HG03025 (cell line): ENCODE results near the gene FAM53B.

Experiments used
- ATAC-seq: cut with Tn5 transposase; IDR thresholded peaks from one replicate; pipeline ENCODE4 v1.9.1; 2021; ENCODE audit warnings: mild to moderate bottlenecking, moderate library complexity; ENCODE audit not compliant: unreplicated experiment, low FRiP score

The FAM53B gene

DNA sequence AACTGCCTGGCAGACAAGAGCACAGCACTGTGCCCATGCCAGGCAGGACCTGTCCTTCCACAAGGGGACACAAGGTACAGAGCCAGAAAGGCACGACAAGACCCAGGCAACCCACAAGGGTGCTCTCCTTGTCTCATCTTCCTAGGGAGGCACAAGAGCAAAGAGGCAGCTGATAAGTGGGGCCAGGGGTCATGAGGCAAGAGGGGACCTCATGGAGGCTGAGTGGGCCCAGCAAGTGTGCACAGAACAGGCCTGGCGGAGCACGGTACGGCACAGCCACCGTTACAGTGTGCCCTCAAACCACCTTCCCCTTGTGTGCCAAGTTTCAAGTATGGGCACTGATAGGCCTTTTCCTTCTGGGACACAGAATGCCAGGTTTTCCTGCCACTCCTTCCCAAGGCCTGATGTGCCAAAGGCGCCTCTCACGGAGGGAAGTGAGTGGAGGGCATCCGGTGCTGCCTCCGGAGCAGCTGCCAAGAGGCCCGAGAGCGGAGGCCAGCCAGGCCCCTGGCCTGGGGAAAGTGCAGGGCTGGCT is 75.6 kb downstream of the FAM53B start:
- ATAC-seq = no peak

DNA sequence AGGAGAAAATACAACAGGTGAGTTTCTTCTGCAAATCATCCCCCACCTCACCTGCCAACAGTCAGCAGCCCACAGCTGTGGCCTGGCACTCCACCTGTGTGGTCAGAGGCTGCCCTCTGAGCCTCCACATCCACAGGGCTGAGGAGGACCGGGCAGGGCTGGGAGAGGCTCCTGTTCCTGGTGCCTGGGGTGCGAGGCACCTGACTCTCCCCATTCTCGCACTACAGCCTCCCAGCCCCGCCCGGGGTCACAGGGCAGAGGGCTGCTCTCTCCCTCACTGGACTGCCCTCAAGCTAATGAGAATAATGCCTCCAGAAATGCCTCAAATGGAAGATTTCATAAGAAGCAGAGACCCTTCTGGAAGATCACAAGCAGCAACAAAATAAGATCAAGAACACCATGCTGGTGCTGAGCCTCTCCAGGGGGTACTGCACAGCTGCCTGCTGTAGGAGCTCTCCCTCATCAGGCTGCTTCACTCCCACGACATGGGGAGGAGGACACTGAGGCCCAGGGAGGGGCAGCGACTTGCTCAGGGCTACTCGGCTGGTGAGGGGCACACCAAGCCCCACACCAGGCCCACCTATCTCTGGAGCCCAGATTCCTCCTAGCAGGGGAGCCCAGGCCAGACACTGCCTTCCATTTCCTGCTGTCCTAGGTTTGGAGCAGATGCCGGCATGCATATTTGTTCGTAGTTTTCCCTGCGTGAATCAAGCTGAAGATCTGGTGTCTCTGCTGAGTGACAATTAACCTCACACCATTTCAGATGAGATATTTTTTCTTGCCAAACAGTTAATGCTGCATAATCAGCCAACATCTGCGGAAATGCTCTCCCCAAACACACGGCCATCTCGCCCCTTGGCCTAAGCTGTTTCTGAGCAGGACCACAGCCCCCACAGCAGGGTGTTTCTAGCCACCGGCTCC is 76.5 kb downstream of the FAM53B start:
- no peak for ATAC-seq

DNA sequence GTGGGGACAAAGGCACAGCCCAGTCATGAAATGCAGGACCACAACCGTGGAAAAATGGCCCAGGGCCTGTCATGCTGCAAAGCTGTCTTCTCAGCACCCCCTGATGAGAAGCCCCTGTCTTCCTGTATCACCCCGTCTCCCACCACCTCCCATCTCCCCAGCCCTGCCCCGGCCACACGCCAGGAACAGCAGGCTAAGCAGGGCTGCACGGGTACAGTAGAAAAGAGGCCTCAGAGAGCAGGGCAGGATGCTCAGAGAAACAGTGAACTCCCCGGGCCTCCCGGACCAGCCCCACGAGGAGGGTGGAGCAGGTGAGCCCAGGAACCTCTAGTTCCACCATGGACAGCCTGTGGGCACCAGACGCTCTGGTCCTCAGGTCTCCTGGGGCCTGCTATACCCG is 77.7 kb downstream of the FAM53B start:
- ATAC-seq = no peak

DNA sequence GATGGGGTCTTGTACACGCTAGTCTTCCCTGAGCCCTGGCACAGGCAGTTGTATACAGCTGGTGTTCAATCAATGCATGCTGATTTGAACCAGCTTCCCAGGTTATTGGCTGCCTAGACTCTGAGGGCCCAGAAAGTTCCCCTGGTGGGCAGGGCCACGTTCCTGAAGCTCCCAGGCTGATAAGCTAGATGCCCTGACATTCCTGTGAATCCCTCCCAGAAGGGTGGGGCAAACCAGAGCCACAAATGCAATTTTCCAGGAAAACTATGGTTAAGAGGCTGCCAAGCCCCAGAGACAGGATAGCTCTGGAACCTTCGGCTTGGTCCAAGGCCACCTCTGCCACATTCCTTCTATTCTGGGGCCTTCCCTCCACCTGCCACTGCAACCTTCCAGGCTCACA is 78.2 kb downstream of the FAM53B start:
- no peak for ATAC-seq

DNA sequence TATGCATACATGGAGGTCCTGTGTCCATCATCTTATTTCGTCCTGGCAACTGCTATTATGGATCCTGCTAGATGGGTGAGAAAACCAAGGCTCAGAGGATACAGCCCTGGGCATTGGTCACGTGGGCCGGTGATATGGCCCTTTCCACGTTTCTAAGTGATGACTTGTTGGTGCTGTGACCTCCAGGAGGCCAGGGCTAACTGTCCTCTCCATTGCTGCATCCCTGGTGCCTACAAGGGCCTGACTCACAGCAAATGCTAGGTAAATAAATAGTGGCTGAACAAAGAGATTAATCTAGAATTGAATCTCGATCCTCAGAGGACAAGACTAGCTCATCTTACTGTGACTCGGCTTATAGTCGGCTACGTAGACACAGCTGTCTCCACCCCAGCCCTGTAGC is 78.6 kb downstream of the FAM53B start:
- no peak for ATAC-seq

DNA sequence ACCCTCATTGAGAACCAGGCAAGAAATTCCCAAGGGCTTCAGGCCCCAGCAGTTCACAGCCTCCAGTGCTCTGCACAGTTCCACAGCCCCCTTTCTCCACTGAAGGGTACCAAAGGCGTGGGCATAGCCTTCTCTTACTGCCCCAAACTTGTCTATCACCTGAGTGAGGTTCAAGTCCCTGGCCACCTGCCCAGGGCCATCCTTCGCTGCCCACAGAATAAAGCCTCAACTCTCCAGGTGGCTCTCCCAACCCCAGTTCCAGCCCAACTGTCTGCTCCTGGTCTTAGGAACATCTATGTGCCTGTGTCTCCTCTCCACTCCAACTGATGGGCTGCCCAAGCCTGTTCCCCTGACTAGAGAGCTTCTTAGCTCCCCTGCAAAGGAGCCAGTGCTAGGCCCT is 79.1 kb downstream of the FAM53B start:
- ATAC-seq = no peak

DNA sequence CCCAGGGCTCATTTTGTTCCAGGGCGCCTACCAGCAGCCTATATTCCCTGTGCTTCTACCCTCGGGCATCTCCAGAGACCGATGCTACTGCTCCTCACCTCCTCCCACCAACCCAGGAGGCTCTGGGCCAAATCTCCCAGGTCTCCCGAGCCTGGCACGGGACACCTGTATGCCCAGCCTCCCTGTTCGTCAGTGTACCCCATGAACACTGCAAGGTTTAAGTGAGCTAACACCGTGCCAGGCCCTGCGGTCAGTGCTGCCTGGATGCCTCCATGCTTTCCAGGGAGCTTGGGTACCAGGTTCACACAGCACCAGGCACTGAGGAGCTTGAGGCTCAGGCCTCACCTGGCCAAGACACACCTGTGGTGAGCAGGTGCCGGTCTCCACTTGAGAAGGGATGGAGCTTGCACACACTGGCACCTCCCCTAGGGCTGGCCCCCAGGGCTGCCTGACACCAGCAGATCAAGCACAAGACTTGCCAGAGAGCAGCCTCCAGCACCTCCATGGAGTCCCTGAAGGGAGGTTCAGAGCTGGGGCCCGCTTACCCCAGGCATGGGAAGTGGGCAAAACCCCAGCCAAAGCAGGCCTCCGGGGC is 80.3 kb downstream of the FAM53B start:
- ATAC-seq = no peak

DNA sequence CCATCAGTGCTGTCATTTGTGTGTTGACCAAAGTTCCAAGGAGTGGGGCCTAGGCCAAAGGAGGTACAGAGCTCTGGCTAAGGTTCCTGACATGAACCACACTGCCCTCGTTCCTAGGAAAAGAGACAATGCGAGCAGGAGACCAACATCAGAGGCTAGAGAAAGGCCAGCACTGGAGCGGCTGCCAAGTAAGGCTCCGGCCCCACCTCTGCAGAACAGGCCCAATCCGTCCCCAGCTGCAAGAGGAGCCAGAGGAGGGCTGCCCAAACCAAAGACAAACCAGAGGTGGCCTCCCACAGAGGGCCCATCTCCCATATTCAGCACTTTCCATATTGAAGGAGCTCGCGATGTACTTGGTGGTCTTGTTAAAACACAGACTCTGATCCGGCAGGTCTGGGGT is 81.0 kb downstream of the FAM53B start:
- no peak for ATAC-seq

DNA sequence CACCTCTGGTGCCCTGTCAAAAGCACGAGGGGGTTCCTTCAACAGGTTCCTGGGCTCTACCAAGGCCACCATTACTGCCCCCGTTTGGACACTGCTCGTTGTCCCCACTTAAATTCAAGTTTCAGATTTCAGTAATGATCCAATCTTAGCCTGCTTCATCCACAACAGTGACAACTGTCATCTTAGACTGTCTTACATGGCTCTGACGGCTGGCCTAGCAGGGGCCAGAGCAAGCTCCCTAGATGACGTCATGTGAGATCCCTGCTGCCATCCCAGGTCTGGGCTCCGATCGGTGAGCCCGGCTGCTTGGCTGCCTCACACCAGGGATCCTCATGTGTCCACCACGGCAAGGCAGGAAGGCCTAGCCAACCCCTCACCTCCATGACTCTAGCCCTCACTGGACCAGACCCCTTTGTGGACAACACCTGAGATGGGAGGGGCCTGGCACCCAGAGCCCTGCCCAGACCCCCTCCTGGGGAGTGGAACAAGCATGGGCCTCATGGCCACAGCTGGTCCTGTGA is 82.5 kb downstream of the FAM53B start:
- no peak for ATAC-seq

DNA sequence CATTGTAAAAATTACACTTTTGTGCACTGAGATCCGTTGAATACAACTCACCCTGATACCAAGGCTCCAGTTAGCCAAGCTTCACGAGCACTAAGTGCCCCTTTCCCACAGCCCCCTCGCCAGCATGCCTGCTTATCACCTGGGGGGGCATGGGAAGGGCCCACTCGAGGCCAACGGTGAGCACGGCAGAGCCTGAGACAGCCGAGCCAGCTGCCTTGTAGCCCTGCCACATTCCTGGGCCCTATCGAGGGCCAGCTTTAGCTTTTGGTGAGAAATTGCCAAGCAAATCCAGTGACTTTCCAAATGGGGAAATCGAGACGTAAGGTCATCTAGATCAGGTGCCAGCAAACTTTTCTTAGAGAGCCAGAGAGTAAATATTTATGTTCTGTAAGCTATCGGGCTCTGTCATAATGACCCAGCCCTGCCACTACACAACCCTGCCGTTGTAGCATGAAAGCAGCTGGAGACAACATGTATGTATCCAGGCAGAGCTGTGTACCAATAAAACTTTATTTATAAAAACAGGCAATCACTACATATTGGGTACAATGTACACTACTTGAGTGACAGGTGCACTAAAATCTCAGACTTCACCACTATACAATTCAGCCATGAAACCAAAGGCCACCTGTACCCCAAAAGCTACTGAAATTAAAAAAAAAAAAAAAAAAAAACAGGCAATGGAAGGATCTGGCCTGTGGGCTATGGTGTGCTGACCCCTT is 83.6 kb downstream of the FAM53B start:
- no peak for ATAC-seq

DNA sequence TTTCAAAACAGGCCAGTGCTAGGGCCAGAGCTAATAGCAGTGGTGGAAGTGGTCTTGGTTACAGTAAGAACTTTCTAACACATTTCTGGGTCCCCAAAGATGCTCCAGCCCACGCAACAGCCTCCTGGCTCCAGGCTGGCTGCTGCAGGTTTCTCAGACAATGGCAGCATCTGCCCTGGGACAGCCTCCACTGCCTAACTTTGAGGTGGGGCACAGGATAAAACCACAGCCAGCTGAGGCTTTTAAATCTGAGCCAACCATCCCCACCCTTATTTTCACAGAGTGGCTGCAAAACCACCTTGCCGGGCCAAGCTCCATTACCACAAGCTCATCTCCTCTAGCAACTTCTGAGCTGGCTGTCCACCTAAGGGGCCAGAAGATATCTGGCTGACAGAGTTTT is 84.8 kb downstream of the FAM53B start:
- no peak for ATAC-seq

DNA sequence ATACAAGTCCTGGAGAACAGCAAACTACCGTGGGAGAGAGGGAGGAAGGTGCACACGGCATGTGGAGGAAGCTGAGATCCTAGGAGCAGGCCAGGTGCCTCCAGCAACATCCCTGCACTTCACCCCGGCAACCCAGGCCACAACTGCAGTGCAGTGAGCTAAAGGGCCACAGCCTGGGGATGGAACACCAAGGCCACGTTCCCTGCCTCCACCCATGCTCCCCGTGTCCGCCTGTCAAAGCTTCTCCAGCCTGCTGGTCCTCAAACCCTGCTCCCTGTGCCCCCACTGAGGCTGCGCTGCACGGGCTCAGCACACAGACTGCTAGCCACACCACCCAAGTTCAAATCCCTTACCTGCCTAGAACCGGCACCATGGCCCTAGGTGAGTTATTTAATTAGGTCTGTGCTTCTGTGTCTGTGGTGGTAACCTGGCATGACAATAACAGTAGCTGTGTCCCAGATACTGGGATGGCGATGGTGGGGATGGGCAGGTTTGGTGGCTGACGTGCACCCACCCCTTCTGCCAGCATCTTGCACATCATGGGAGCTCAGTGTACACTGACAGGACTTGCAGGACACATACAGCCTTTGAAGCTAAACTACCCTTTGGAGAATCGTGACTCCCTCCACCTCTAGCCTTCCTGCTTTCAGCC is 85.5 kb downstream of the FAM53B start:
- ATAC-seq = no peak

DNA sequence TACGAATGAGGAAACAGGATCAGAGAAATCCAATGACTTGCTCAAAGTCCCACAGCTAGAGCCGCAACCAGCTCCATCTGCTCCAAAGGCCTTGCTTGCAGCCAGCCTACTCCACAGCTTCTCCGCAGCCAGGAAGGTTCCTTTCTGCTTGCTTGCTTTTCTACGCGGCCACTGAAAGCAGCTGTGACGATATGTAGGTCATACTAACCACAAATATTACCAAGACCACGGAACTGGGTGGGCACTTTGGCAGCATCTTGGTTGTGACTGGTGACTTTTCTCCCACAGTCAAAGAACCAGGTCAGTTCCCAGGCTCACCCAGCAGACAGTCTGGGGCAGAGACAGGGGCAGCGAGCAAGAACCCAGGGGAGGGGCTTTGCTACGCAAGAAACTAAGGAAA is 86.4 kb downstream of the FAM53B start:
- no peak for ATAC-seq

DNA sequence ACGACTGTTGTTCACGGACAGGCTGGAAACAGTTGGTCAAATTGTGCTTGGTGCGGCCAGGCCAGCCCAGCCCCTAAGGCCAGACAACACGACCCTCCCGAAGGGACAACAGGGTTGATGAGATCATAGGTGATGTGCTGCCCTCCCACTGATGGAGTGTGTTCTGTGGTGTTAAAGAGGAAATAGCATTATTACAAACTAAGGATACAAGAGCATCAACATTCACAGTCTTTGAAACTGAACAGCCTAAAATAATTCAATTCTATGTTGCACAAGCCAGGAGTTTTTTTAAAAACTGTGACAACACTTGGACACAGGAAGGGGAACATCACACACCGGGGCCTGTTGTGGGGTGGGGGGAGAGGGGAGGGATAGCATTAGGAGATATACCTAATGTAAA is 87.6 kb downstream of the FAM53B start:
- no peak for ATAC-seq

DNA sequence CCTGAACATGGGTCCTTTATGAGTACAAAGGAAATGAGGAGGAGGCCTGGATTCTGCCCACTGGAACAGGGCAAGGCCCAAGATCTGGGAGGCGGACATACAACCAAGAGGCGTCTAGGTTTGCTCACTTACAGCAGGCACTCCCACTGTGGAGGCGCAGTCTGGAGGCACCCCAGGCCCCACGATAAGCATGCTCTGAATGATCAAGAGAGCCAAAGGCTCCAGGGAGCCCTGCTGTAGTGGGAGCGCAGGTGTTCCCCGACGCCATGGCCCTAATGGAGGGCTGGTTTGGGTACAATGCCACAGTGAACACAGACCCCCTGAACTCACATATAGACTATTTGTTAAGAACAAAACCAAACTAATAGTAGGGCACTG is 88.1 kb downstream of the FAM53B start:
- ATAC-seq = no peak

DNA sequence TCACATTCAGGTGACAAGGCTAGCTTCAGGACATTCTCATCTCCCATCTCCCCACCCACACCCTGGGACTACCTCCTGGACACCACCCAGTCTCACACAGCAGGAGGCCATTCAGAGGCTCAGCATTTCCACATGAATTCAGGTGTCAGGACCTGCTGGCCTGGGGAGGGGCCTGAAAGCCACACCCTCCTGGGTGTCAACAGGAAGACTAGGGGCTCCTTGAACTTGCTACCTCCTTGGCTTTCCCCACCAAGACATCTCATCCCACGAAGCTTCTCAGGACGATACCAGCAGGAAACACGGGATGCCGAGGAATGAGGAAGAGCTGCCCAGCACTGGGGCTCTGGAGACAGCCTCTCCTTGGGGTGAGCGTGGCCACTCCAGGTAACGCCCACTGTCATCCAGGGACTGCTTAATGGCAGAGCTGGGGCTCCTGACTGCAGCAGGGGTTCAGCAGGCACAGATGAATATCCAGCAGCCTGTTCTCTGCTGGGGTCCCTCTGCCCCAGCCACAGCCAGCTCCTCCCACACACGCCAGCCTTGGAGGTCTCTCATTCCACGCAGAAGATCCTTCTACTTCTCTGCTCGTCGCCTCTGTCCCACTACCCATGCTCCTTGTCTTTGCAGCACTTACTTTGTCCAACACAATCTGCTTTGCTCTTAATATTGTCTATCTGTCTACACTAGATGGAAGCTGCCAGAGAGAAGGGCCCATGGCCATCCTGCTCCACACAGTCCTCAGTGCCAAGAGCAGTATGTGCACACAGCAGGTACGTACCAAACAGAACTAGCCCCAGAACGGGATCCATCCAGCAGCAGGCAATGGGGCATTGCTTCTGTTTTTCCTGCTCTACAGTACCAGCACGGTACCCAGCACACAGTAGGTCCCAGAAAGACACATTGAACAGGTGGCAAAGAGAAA is 88.7 kb downstream of the FAM53B start:
- ATAC-seq = no peak

DNA sequence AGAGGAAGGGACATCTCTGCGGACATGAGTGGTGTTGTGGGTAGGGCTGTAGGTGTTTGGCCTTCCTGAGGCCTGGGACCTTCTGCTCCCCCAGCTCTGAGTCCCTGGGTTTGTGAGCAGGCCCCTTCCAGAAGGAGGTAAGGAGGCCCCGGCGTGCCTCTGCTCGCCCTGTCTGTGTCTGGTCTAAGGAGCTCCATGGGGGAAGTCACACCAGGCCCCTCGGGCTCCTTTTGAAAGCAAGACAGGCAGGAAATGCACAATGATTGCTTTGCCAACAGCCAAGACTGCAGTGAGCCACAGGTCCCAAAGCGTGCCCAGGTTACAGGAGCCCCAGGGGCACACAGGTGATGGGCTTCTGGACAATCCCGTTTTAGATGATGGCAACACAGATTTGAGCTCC is 89.5 kb downstream of the FAM53B start:
- no peak for ATAC-seq

DNA sequence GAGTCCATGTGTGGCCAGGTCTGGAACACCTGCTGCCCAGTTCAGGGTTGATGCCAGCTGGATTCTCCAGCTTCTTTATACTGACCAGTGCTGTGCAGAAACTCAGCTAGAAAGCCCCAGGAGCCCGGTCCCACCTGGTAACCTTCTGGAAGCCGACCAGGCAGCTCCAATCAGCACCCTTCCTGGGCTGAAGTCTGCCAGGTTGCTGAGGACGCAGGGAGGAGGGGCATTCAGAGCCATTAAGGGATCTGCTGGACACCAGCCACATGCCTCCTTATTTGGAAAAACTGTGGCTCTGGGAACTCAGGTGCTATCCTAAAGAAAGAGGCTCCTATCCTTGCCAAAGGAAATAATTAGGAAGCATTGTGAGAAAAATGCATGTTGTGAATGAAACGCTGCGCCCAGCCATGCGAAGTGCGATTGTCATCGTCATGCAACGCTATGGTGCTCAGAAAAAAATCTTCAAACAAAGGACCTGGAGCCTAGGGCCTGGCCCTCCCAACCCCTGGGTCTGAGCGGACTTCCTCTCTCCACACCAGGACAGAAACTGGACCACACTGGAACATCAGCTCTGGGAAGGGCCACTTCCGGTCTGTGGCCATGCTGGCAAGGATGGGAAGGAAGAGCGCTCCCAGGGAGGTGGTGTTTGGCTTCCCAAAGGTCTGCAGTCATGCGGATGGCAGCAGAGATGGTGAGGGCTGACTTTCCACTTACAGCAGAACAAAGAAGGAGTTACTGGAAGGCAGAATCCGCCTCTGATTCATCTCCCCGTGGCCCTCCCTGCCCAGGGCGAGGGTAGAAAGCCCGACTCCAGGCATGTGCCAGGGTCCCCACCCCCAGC is 90.1 kb downstream of the FAM53B start:
- no peak for ATAC-seq

DNA sequence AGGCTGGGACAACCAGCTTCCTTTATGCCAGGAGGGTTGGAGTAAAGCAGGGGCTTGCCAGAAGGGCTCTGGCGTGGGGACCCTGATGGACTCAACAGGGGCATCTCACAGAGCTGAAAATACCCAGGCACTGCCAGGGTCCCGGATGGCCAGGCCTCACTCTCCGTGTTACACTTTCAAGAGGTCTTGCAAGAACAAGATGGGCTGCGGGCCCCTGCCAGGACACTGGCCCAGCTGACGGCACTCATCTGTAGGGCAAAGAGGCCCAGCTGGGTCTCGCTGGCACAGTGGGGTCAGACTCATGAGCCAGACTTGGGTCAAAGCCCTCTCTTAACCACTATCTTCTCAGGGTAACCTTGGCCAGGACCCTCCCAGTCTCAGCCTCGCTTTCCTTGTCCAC is 90.9 kb downstream of the FAM53B start:
- ATAC-seq = no peak
